ENCODE measurements around the gene EHMT1.

GRCh38 chr9:137728444-137729311 lies 109.9 kb downstream of the EHMT1 start:
- TF ChIP-seq CTCF (IDR thresholded peaks at IDR 0.05; ENCODE audit: insufficient read depth, low read length, poor library complexity, severe bottlenecking) (no peak), EZH2phosphoT487 (conservative IDR thresholded peaks at IDR 0.05; ENCODE audit: low read length) (no peak)

Data from SU-DHL-6 (cell line).